Naive thymus-derived CD4-positive, alpha-beta T cell (primary cell): ENCODE data around the gene CCL2. TPM values are rescaled to one million over a fixed set of nuclear protein-coding genes. Genes with fewer than 3 reads are reported as not detected.

Experiments used
- ATAC-seq: fragments of 150-1000 bp; cut with Tn5 transposase; 2 replicates; pipeline ENCODE4 v1.10.0; 2021; ENCODE audit warnings: mild to moderate bottlenecking, moderate library complexity
- CTCF ChIA-PET: fragments of 350-600 bp; sonication (Branson Sonifier 250); formaldehyde crosslinking; loops from one replicate; lab custom pipeline; 2021; ENCODE audit warnings: antibody characterized with exemption; lab: Charles Lee
- POLR2A ChIA-PET: fragments of 350-600 bp; sonication (Branson Sonifier 250); formaldehyde crosslinking; loops from one replicate; lab custom pipeline; 2021; ENCODE audit warnings: antibody characterized with exemption, inconsistent platforms; lab: Charles Lee
- DNase-seq, 9 donors: peaks; one replicate each; pipeline versions ENCODE4 v3.0.0 to v3.0.0-alpha.2; 2020 to 2022; ENCODE audit warnings: mixed read lengths in 1 of 9
- H3K27ac ChIP-seq: one replicate; pipeline ENCODE4 v1.7.0; 2013; ENCODE audit warnings: mild to moderate bottlenecking, low read depth, low read length, moderate library complexity
- H3K27me3 ChIP-seq, 2 donors: one replicate each; pipeline ENCODE4 v1.7.0; 2013; ENCODE audit warnings: low read length in 2 of 2, mild to moderate bottlenecking in 2 of 2, moderate library complexity in 2 of 2; ENCODE audit not compliant: control insufficient read depth in 2 of 2, insufficient read depth in 2 of 2
- H3K36me3 ChIP-seq, 3 experiments: 1 replicate in 2 of 3; 2 replicates in 1 of 3; pipeline ENCODE4 v1.7.0; 2013; ENCODE audit warnings: low read length in 3 of 3, mild to moderate bottlenecking in 3 of 3, moderate library complexity in 1 of 3; ENCODE audit not compliant: insufficient read depth in 3 of 3, control insufficient read depth in 2 of 3
- H3K4me1 ChIP-seq, 2 donors: one replicate each; pipeline ENCODE4 v1.7.0; 2013; ENCODE audit warnings: low read length in 2 of 2, mild to moderate bottlenecking in 2 of 2, moderate library complexity in 1 of 2; ENCODE audit not compliant: control insufficient read depth in 2 of 2, insufficient read depth in 2 of 2
- H3K4me3 ChIP-seq: 2 replicates; pipeline ENCODE4 v1.7.0; 2013; ENCODE audit warnings: mild to moderate bottlenecking, low read length
- H3K9me3 ChIP-seq, 3 experiments: 1 replicate in 2 of 3; 2 replicates in 1 of 3; pipeline ENCODE4 v1.7.0; 2013; ENCODE audit warnings: low read length in 3 of 3; ENCODE audit not compliant: control insufficient read depth in 2 of 3
- H3K27ac Mint-ChIP-seq, 9 donors: one replicate each; pipeline ENCODE4 v1.8.0; 2020 to 2022; ENCODE audit warnings: mixed read lengths in 9 of 9, mild to moderate bottlenecking in 8 of 9, moderate library complexity in 5 of 9, inconsistent platforms in 2 of 9
- H3K27me3 Mint-ChIP-seq, 5 donors: one replicate each; pipeline ENCODE4 v1.8.0; 2021 to 2022; ENCODE audit warnings: mixed read lengths in 5 of 5, mild to moderate bottlenecking in 1 of 5
- H3K36me3 Mint-ChIP-seq, 5 donors: one replicate each; pipeline ENCODE4 v1.8.0; 2020 to 2022; ENCODE audit warnings: mixed read lengths in 5 of 5, mild to moderate bottlenecking in 3 of 5, inconsistent platforms in 1 of 5
- H3K4me1 Mint-ChIP-seq, 7 donors: one replicate each; pipeline ENCODE4 v1.8.0; 2020 to 2022; ENCODE audit warnings: mixed read lengths in 7 of 7, mild to moderate bottlenecking in 3 of 7, inconsistent platforms in 1 of 7
- H3K4me3 Mint-ChIP-seq, 10 donors: one replicate each; pipeline ENCODE4 v1.8.0; 2020 to 2022; ENCODE audit warnings: mild to moderate bottlenecking in 10 of 10, mixed read lengths in 10 of 10, moderate library complexity in 6 of 10, inconsistent platforms in 2 of 10
- H3K9me3 Mint-ChIP-seq, 11 donors: one replicate each; pipeline ENCODE4 v1.8.0; 2020 to 2022; ENCODE audit warnings: mixed read lengths in 11 of 11, mild to moderate bottlenecking in 4 of 11, inconsistent platforms in 1 of 11, moderate library complexity in 1 of 11
- intact Hi-C, 2 donors: fragments of 100-400 bp; cut with micrococcal nuclease; formaldehyde crosslinking; loops; one replicate each; pipeline ENCODE4 v1.15.1; 2023
- polyA plus RNA-seq, 2 donors: library from polyadenylated mRNA; unstranded; fragments of 300-500 nt; fragmentation: Illumina TruSeq; gene quantifications; one replicate each; pipeline ENCODE4 v1.2.3, GENCODE V29; 2021
- total RNA-seq, 6 experiments: library from RNA in 5 of 6; stranded (reverse) in 5 of 6; gene quantifications; 1 replicate in 5 of 6; 2 replicates in 1 of 6; pipeline ENCODE4 v1.2.3 and lab custom pipeline; 2021 to 2026

The CCL2 gene
- total and polyA plus RNA-seq, 7 experiments from 2014 or later: 0.31 to 13.6 (median 10.4) TPM; not detected in 4

DNA sequence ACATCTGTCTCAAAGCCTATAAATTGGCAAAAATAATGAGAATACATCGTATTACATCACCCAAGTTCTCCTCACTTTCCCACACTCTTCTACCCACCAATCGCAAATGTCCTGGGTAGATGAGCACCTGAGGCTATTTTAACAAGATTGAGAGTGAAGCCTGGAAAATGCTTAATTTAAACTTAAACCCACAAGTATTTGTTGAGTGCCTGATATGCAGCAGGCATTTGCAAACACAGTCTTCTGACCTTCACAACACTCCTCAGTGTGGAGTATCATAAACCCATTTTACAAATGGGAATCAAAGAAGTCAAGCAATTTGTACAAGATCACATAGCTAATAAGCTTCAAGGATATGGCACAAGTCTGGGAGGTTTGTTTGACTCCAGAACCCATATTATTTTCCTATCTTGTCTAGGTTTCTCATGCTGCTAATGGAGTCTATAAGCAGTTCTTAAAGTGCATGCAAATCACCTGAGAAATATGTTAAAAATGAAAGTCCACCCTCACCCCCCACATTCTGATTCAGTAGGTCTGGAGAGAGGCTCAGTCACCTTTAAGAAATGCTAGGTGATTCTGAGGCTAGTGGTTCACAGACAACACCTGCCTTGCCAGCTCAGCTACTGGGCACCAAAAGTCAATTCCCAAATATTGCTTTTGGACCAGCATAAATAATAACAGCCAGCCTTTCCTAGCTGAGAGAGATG, 34.9 kb upstream of the CCL2 start:
- intact Hi-C loops: no loop called here
- no peaks in the 10 kb centered on the region for H3K36me3 ChIP-seq
- ATAC-seq (no peak), DNase-seq (no peak)
- Mint-ChIP-seq H3K27ac (no peak overlapping the region), H3K9me3 (peaks cover 0 to 9% (median 0%) of the 10 kb centered on the region in 11 donors), H3K27me3 (peaks cover 28 to 54% (median 42%) of the 10 kb centered on the region in 5 donors), H3K4me1 (peaks cover 0 to 2% (median 0%) of the 10 kb centered on the region in 7 donors), H3K4me3 (no peak overlapping the region), H3K36me3 (no peaks in the 10 kb centered on the region)
- ChIA-PET POLR2A (no interaction called here), CTCF (no interaction called here)
- H3K27me3 ChIP-seq: no peaks in the 10 kb centered on the region
- H3K4me3 ChIP-seq: no peak overlapping the region
- H3K4me1 ChIP-seq: no peaks in the 10 kb centered on the region
- H3K27ac ChIP-seq: no peak overlapping the region
- no peaks in the 10 kb centered on the region for H3K9me3 ChIP-seq

DNA sequence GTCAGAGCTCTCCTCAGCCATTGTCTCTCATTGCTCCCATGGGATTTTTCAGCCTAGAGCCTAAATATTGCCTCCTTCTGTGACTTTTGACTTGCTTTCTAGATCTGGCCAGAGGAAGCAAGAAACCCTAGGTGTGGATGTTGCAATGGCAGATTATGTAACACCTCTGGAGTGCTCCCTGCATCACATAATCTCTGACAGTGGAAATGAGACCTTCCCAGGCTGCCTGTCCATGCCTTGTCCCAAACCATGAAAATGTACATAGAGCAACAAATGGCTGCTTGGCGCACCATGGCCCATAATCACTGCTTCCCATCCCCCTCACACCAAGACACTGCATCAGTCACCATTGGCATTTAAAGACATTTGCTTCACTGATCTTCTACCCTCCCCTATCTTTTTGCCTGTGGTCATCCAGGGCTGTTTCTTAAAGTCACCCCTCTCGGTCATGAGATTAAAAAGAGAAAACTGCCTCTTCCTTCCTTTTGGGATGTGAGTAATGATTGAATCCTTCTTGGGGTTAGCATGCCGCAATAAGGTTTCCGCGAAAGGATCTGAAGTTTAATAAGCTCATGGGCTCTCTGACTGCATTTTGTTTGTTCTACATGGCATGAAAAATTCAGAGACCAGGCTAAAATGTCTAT, 34.2 kb upstream of the CCL2 start:
- H3K4me1 Mint-ChIP-seq: peaks cover 0 to 2% (median 0%) of the 10 kb centered on the region in 7 donors
- H3K4me3 ChIP-seq: no peak overlapping the region
- DNase-seq: no peak
- intact Hi-C loops: no loop called here
- peaks cover 28 to 54% (median 42%) of the 10 kb centered on the region in 5 donors for H3K27me3 Mint-ChIP-seq
- ATAC-seq: peak; percentile 56
- no peaks in the 10 kb centered on the region for H3K36me3 Mint-ChIP-seq
- no peaks in the 10 kb centered on the region for H3K9me3 ChIP-seq
- no peaks in the 10 kb centered on the region for H3K4me1 ChIP-seq
- no peak overlapping the region for H3K27ac Mint-ChIP-seq
- CTCF ChIA-PET: no interaction called here
- H3K4me3 Mint-ChIP-seq: no peak overlapping the region
- H3K9me3 Mint-ChIP-seq: peaks cover 0 to 8% (median 0%) of the 10 kb centered on the region in 11 donors
- H3K27me3 ChIP-seq: no peaks in the 10 kb centered on the region
- H3K36me3 ChIP-seq: no peaks in the 10 kb centered on the region
- POLR2A ChIA-PET: no interaction called here
- H3K27ac ChIP-seq: no peak overlapping the region

DNA sequence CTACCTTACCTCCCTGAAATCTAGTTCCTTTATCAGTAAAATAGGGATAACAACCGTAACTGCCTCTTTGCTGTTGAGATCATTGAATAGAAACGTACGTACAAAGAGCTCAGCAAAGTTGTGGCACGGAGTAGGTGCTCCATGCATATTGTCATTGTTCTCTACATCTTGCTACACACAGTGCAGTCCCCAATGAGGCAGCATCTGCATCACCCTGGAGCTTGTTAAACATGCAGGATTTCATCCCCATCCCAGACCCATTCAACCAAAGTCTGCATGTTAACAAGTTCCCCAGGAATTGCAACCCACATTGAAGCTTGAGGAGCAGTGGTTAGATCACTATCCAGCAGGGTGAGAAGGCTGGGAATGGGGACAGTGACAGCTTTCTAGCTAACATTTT, 33.7 kb upstream of the CCL2 start:
- no peaks in the 10 kb centered on the region for H3K27me3 ChIP-seq
- H3K36me3 ChIP-seq: no peaks in the 10 kb centered on the region
- POLR2A ChIA-PET: no interaction called here
- Mint-ChIP-seq H3K4me1 (peaks cover 0 to 2% (median 0%) of the 10 kb centered on the region in 7 donors), H3K27ac (no peak overlapping the region), H3K9me3 (peaks cover 0 to 3% (median 0%) of the 10 kb centered on the region in 11 donors), H3K27me3 (peaks cover 24 to 49% (median 38%) of the 10 kb centered on the region in 5 donors), H3K36me3 (no peaks in the 10 kb centered on the region), H3K4me3 (no peak overlapping the region)
- H3K4me3 ChIP-seq: no peak overlapping the region
- H3K4me1 ChIP-seq: no peaks in the 10 kb centered on the region
- intact Hi-C loops: no loop called here
- CTCF ChIA-PET: no interaction called here
- ATAC-seq (no peak), DNase-seq (no peak)
- H3K9me3 ChIP-seq: no peaks in the 10 kb centered on the region
- no peak overlapping the region for H3K27ac ChIP-seq

DNA sequence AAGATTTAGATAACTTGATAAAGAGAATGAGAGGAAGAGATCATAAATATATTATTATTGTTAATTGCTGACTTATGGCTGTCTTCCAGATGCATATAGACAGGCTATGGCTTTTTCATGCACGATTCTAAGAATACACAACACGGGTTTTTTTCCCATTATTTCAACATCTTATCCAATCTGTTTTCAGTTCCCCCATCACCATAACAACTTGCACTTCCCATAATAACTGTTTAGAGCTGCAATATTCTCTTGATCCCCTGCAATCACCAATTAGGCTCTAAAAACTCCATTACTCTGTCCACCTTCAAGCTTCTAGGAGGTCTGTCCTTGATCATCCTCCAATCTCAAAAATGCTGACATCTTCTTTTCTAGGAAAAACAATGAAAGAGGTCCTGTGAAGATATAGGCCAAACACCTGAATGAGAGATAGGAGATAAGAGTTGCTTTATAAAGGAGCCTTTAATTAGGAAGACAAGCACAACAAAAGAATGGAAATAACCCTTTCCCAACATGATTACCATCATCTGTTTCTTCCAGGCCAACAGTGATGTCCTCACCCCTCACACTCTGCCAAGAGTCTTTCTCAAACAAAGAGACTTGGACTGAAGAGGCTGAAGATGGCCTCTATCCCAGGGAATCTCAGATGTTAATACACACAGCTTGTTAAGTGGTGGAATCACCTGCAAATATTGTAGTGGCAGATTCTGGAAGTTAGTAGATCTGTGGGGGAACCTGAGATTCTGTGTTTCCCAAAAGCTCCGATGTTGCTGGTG, 32.2 kb upstream of the CCL2 start:
- ChIA-PET CTCF (no interaction called here), POLR2A (no interaction called here)
- Histone ChIP-seq H3K27ac (no peak overlapping the region), H3K36me3 (no peaks in the 10 kb centered on the region), H3K4me1 (no peaks in the 10 kb centered on the region), H3K9me3 (no peaks in the 10 kb centered on the region), H3K27me3 (no peaks in the 10 kb centered on the region), H3K4me3 (no peak overlapping the region)
- intact Hi-C loops: no loop called here
- ATAC-seq (no peak), DNase-seq (no peak)
- peaks cover 24 to 48% (median 34%) of the 10 kb centered on the region in 5 donors for H3K27me3 Mint-ChIP-seq
- no peak overlapping the region for H3K4me3 Mint-ChIP-seq
- H3K36me3 Mint-ChIP-seq: no peaks in the 10 kb centered on the region
- H3K27ac Mint-ChIP-seq: no peak overlapping the region
- H3K4me1 Mint-ChIP-seq: no peaks in the 10 kb centered on the region
- H3K9me3 Mint-ChIP-seq: peaks cover 0 to 2% (median 0%) of the 10 kb centered on the region in 11 donors

DNA sequence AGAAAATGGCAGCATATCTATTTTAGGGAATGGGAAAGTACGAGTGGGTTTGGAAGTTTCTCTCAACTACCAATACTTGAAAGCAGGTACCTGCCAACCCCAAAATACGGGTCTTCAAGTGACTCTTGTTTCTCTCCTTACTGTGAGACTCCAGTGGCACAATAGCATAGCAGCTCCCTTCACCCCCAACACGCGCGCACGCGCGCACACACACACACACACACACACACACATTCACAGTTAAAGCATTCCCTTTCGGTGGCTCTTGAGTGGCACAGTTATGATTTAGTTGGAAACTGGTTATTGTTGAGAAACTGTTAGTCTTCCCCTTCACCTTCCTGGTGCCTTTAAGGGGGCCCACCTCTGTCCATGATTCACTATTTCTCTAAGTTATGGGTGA, 30.0 kb upstream of the CCL2 start:
- Mint-ChIP-seq H3K27me3 (peaks cover 18 to 40% (median 22%) of the 10 kb centered on the region in 5 donors), H3K9me3 (peaks cover 0 to 11% (median 5%) of the 10 kb centered on the region in 11 donors), H3K4me3 (no peak overlapping the region), H3K36me3 (peaks cover 0 to 4% (median 0%) of the 10 kb centered on the region in 5 donors), H3K27ac (no peak overlapping the region), H3K4me1 (no peaks in the 10 kb centered on the region)
- H3K9me3 ChIP-seq: no peaks in the 10 kb centered on the region
- H3K4me1 ChIP-seq: no peaks in the 10 kb centered on the region
- no peak overlapping the region for H3K4me3 ChIP-seq
- intact Hi-C loops: no loop called here
- no peak overlapping the region for H3K27ac ChIP-seq
- no peaks in the 10 kb centered on the region for H3K27me3 ChIP-seq
- no peak for DNase-seq
- no peaks in the 10 kb centered on the region for H3K36me3 ChIP-seq
- no peak for ATAC-seq
- POLR2A ChIA-PET: no interaction called here
- CTCF ChIA-PET: no interaction called here

DNA sequence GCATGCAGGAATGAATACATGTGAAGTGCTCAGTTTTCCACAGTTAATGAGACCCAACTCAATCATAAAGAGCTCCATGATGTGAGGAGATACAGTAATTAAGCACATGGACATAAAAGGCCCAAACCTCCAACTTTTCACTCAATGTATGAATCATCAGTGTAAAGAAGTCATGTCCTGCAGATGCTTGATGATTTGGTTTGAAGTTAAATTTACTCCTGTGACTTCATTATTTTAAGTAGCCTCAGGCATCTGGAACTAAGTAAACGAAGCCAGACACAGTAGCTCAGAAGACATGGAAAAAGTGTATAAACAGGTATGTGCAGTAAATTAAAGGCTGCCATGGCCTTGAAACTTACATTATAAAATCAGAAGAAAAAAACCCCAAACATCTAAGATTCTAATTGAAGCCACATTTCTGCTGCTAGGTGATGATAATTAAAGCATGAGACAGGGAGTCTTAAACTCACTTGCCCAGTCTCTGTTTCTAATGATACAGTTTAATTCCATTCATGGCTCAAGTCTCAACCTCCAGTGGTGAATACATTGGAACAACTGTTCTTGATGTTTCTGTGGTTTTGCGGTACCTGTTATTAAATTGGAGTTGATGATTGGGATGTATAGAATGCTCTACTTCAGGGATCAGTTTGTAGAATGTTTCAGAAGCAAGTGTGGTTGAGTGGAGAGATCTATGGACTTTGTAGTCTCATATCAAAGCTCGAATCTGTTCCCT, 28.9 kb upstream of the CCL2 start:
- POLR2A ChIA-PET: no interaction called here
- no peaks in the 10 kb centered on the region for H3K27me3 ChIP-seq
- CTCF ChIA-PET: no interaction called here
- DNase-seq (no peak), ATAC-seq (no peak)
- Mint-ChIP-seq H3K9me3 (peaks cover 0 to 19% (median 7%) of the 10 kb centered on the region in 11 donors), H3K4me1 (peaks cover 0 to 1% (median 0%) of the 10 kb centered on the region in 7 donors), H3K36me3 (peaks cover 0 to 4% (median 0%) of the 10 kb centered on the region in 5 donors), H3K4me3 (no peak overlapping the region), H3K27me3 (peaks cover 22 to 43% (median 26%) of the 10 kb centered on the region in 5 donors), H3K27ac (no peak overlapping the region)
- no peaks in the 10 kb centered on the region for H3K9me3 ChIP-seq
- H3K4me1 ChIP-seq: no peaks in the 10 kb centered on the region
- intact Hi-C loops: no loop called here
- H3K27ac ChIP-seq: no peak overlapping the region
- no peak overlapping the region for H3K4me3 ChIP-seq
- H3K36me3 ChIP-seq: no peaks in the 10 kb centered on the region
